A673 (cell line): Measurements from ENCODE around the gene SSH2. TPM values are rescaled to one million over a fixed set of nuclear protein-coding genes. Genes with fewer than 3 reads are reported as not detected.

Experiments
- BruUV-seq: library from RNA; stranded (reverse); fragments of 400-500 nt; replicated peaks from 2 replicates; lab custom pipeline; 2021; lab: Mats Ljungman, UMichigan
- CTCF ChIA-PET: fragments of 300-600 bp; sonication (Branson Sonifier 250); formaldehyde crosslinking; loops from one replicate; lab custom pipeline; 2022; ENCODE audit warnings: antibody characterized with exemption; lab: Charles Lee
- POLR2A ChIA-PET: fragments of 300-600 bp; sonication (Branson Sonifier 250); formaldehyde crosslinking; loops from one replicate; lab custom pipeline; 2022; ENCODE audit warnings: antibody characterized with exemption; ENCODE audit not compliant: low non-redundant PET; lab: Charles Lee
- DNase-seq: peaks from one replicate; pipeline ENCODE4 v3.0.0-alpha.2; 2015; ENCODE audit warnings: low spot score
- H3K27ac ChIP-seq: fragments of 200-600 bp; sonication (generic); 2 replicates; pipeline ENCODE4 v1.5.1; 2016; ENCODE audit warnings: mixed run types, low read depth, mild to moderate bottlenecking, mixed read lengths, antibody characterized with exemption, low read length; ENCODE audit not compliant: poor library complexity, severe bottlenecking
- H3K27me3 ChIP-seq: fragments of 200-600 bp; sonication (generic); replicated peaks from 2 replicates; pipeline ENCODE4 v1.6.1; 2017; ENCODE audit warnings: mixed run types, low read depth, mild to moderate bottlenecking, mixed read lengths, antibody characterized with exemption, low read length; ENCODE audit not compliant: insufficient read depth, poor library complexity
- H3K36me3 ChIP-seq: fragments of 200-600 bp; sonication (generic); 2 replicates; pipeline ENCODE4 v1.6.1; 2016; ENCODE audit warnings: mixed run types, mild to moderate bottlenecking, mixed read lengths, antibody characterized with exemption, low read length; ENCODE audit not compliant: insufficient read depth, poor library complexity, severe bottlenecking
- H3K4me1 ChIP-seq: fragments of 200-600 bp; sonication (generic); 2 replicates; pipeline ENCODE4 v1.6.1; 2017; ENCODE audit warnings: mixed run types, mild to moderate bottlenecking, mixed read lengths, antibody characterized with exemption, low read length; ENCODE audit not compliant: insufficient read depth, poor library complexity, severe bottlenecking
- H3K4me3 ChIP-seq: fragments of 200-600 bp; sonication (generic); 2 replicates; pipeline ENCODE4 v1.5.1; 2016; ENCODE audit warnings: low read depth, mixed run types, mild to moderate bottlenecking, mixed read lengths, low read length; ENCODE audit not compliant: poor library complexity, severe bottlenecking
- H3K9me3 ChIP-seq: fragments of 200-600 bp; sonication (generic); 2 replicates; pipeline ENCODE4 v1.6.1; 2016; ENCODE audit warnings: mixed run types, low read depth, mild to moderate bottlenecking, mixed read lengths, antibody characterized with exemption, low read length; ENCODE audit not compliant: poor library complexity, severe bottlenecking
- EZH2 ChIP-seq: fragments of 200-600 bp; sonication (generic); IDR thresholded peaks from 2 replicates; pipeline ENCODE4 v1.6.1; 2017; ENCODE audit warnings: borderline replicate concordance, low read depth, mild to moderate bottlenecking, mixed read lengths, antibody characterized with exemption, low read length; ENCODE audit not compliant: poor library complexity, severe bottlenecking
- intact Hi-C: fragments of 100-400 bp; cut with micrococcal nuclease; formaldehyde crosslinking; loops from one replicate; pipeline ENCODE4 v1.10.0; 2022; ENCODE audit not compliant: unreplicated experiment
- total RNA-seq: library from RNA; stranded (reverse); gene quantifications from 2 replicates; pipeline ENCODE4 v1.2.3, GENCODE V29; 2021
- TF ChIP-seq, protein P1 (sequence below): fragments of 300-800, 200-600 bp; sonication (generic); conservative IDR thresholded peaks from 2 replicates; pipeline ENCODE4 v1.5.1; 2017; ENCODE audit warnings: low read depth, mild to moderate bottlenecking, antibody characterized with exemption, low read length, moderate library complexity, mixed read lengths

SSH2 gene
- total RNA-seq, 1 experiment from 2014 or later = 75.5 TPM

DNA sequence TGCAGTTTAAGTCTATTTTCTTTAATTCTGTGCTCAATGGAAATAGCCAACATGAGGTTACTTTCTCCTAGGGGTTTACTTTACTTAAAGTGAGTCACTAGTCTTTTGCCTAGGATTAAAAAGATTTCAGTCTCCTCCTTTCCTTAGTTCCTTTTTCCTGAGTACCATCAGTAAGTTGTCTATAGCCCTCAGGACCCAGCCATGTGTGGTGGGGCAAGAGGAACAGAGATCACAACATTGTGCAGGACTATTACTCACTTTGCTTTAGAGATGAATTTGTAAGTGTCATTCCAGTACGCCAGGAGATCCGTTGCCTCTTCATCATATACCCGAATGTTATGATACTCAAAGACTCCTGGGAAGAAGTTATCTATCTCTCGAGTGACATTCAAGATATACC is 279.6 kb downstream of the SSH2 start:
- no peaks in the 10 kb centered on the region for H3K9me3 ChIP-seq
- no peak overlapping the region for H3K27ac ChIP-seq
- CTCF ChIA-PET = no interaction called here
- H3K36me3 ChIP-seq = peaks cover 11% of the 10 kb centered on the region
- no peaks in the 10 kb centered on the region for H3K27me3 ChIP-seq
- no peak overlapping the region for H3K4me3 ChIP-seq
- no peak for DNase-seq
- no peak for TF ChIP-seq EZH2
- TF ChIP-seq, protein P1, sequence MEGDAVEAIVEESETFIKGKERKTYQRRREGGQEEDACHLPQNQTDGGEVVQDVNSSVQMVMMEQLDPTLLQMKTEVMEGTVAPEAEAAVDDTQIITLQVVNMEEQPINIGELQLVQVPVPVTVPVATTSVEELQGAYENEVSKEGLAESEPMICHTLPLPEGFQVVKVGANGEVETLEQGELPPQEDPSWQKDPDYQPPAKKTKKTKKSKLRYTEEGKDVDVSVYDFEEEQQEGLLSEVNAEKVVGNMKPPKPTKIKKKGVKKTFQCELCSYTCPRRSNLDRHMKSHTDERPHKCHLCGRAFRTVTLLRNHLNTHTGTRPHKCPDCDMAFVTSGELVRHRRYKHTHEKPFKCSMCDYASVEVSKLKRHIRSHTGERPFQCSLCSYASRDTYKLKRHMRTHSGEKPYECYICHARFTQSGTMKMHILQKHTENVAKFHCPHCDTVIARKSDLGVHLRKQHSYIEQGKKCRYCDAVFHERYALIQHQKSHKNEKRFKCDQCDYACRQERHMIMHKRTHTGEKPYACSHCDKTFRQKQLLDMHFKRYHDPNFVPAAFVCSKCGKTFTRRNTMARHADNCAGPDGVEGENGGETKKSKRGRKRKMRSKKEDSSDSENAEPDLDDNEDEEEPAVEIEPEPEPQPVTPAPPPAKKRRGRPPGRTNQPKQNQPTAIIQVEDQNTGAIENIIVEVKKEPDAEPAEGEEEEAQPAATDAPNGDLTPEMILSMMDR = no peak
- intact Hi-C loops = no loop called here
- peaks cover 28% of the 10 kb centered on the region for H3K4me1 ChIP-seq
- POLR2A ChIA-PET = no interaction called here
- no TSS peak for BruUV-seq

DNA sequence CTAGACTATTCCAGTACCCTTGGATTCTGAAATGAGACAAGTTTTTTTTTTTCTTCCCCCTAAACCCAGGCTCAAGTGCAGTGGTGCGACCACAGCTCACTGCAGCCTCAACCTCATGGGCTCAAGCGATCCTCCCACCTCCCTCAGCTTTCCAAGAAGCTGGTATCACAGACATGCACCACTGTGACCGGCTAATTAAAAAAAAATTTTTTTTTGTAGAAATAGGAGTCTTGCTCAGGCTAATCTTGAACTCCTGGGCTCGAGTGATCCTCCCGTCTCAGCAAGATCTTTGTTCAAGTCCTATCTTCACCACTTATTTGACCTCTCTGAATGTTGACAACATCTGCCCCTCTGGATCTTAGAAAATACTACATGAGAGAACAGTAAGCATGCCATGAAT is 280.7 kb downstream of the SSH2 start:
- Histone ChIP-seq H3K27ac (peak overlapping the region; percentile 7), H3K4me1 (peaks cover 28% of the 10 kb centered on the region), H3K27me3 (no peaks in the 10 kb centered on the region), H3K36me3 (peaks cover 12% of the 10 kb centered on the region), H3K9me3 (no peaks in the 10 kb centered on the region), H3K4me3 (no peak overlapping the region)
- no peak for TF ChIP-seq EZH2
- TF ChIP-seq, protein P1 = no peak
- no peak for DNase-seq
- intact Hi-C loops = no loop called here
- ChIA-PET CTCF (no interaction called here), POLR2A (no interaction called here)
- no TSS peak for BruUV-seq

DNA sequence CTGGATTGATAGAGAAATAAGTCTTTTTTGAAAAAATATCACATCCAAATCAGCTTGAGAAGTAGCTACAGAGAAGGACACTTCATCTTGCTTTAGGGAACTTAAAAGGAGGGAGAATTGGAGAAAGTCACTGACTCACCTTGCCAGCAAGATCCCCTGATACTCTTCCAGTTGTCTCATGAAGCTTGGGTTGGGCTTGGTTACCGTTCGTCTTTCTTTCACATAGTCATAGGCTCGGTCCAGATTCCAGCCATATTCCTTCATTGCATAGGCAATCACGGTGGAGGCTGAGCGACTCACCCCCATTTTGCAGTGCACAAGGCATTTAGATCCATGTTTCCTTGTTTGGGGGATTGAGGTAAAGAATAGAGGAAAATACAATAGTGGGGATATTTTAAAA is 282.0 kb downstream of the SSH2 start:
- Histone ChIP-seq H3K27ac (no peak overlapping the region), H3K4me3 (no peak overlapping the region), H3K27me3 (no peaks in the 10 kb centered on the region), H3K36me3 (peaks cover 11% of the 10 kb centered on the region), H3K9me3 (no peaks in the 10 kb centered on the region), H3K4me1 (peaks cover 35% of the 10 kb centered on the region)
- no peak for TF ChIP-seq EZH2
- TF ChIP-seq, protein P1 = no peak
- no peak for DNase-seq
- BruUV-seq = no TSS peak
- CTCF ChIA-PET = no interaction called here
- POLR2A ChIA-PET = no interaction called here
- intact Hi-C loops = no loop called here
